GM12872 (cell line): ENCODE measurements around the gene PHB1.

ENCODE experiments used
- CTCF ChIP-seq: IDR thresholded peaks from 3 replicates; pipeline ENCODE4 v1.5.1; 2011; ENCODE audit warnings: low read depth, mild to moderate bottlenecking, low read length, moderate library complexity; ENCODE audit not compliant: insufficient read depth

PHB1 gene

DNA sequence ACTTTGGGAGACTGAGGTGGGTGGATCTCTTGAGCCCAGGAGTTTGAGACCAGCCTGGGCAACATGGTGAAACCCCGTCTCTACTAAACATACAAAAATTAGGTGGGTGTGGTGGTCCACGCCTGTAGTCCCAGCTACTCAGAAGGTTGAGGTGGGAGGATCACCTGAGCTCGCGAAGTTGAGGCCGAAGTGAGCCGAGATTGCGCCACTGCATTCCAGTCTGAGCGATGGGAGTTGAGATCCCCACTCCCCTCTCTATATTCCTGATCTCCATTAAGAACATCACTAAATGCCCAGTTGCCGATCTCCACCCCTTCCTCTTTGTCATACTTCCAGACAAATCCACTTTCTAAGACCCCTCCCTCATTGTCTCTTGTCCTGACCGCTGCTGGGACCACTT is 28.3 kb downstream of the PHB1 start:
- no peak for TF ChIP-seq CTCF

- TF ChIP-seq CTCF = no peak
Observed at GRCh38 chr17:49384951-49385350, 29.7 kb downstream of the PHB1 start.

DNA sequence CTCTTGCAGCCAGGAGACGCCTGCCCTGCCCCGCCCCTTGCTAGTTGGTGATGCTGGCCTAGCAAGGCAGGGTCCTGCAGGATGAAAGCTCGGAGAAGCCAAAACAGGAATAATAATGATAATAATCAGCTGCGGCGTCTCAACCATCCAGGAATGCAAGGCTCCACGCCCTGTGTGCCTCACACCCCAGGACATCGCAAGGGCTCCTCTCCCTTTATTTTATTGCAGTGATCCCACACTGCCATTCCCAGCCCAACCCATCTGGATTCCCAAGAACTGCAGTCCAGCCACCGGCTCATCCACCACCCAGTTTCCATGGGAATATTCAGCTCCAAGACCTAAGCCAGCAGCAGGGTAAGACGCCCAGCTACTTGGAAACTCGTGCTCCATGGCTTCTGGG is 31.6 kb downstream of the PHB1 start:
- TF ChIP-seq CTCF = no peak

DNA sequence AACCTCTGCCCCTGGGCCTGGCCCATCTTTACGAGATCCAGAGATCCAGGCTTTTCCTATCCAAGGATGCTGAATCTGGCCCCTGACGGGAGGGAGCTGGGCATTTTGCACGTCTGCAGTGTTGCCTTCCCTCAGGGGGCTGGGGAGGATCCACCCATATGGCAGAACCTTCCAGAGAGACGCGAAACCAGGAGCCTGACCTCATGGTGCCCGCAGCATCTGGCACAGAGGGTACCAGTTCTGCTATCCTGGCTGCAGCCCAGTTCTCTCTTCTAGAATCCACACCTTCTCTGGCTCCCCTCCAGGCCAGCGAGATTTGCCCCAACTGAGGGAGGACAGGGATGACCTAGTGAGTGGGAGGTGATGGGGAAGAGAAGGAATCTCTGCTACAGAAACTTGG is 32.1 kb downstream of the PHB1 start:
- no peak for TF ChIP-seq CTCF

DNA sequence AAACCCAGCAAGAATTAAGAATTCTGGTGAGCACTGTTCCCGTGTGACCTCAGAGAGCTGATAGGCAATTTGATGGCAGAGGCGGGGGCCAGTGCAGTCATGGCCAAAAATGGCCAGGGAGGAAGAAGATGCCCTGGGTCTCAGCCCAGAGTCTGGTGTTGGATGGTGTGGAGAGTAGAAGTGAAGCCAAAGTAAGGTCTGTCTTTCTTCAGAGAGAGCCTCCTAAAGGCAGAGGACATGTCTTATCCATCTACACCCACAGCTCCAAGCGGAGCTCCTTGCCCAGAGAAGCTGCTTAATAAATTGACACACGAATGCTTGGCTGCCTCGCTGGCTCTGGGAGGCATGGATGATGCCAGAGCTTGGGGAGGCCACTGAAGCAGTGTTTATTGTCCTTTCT is 32.9 kb downstream of the PHB1 start:
- no peak for TF ChIP-seq CTCF

DNA sequence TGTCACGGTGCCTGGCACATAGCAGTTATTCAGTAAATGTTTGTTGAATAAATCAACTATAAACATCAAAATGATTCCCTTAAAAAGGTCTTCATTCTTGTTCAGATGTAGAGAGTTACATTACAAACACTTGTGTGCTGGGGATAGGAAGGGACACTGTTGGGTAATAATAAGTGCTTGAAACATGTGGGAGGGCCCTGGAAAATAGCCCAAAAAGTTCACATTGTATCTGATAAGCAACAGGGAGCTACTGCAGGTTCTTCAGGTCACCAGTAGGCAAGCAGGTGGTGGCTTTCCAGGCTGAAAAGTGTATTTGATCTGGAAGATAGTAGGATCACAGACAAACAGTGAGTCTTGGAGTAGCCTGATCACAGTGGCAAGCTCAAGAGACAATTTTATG is 33.6 kb downstream of the PHB1 start:
- no peak for TF ChIP-seq CTCF

- TF ChIP-seq CTCF = no peak
Observed at GRCh38 chr17:49379926-49380325, 34.8 kb downstream of the PHB1 start.

DNA sequence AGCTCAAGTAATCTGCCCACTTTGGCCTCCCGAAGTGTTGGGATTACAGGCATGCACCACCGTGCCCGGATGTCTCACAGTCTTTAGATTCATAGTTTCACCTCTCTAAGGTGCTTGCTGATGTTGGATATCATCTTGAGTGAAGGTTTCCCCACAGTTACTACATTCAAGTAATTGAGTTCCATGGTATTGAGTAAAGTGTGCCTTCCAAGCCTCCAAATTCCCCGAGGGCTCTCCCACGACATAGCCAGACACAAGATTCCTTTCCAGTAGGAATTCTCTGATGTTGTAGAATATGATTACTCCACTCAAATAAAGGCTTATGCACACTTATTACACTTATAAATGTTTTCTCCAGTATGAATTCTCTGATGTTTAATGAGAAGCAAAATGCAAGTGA is 36.4 kb downstream of the PHB1 start:
- TF ChIP-seq CTCF = no peak
